BJ (cell line): Measurements from ENCODE around the gene AHNAK2. TPM values are rescaled to one million over a fixed set of nuclear protein-coding genes. Genes with fewer than 3 reads are reported as not detected.

Experiments used
- CTCF ChIA-PET: fragments of 350-600 bp; formaldehyde crosslinking; extraction: SDS; loops from one replicate; lab custom pipeline; 2021; ENCODE audit warnings: antibody characterized with exemption, inconsistent platforms; lab: Yijun Ruan, JAX
- POLR2A ChIA-PET: fragments of 300-600 bp; sonication (Branson Sonifier 250); formaldehyde crosslinking; extraction: SDS; loops from one replicate; lab custom pipeline; 2021; ENCODE audit warnings: antibody characterized with exemption; lab: Charles Lee
- DNase-seq: peaks from one replicate; pipeline ENCODE4 v3.0.0-alpha.2; 2011; ENCODE audit warnings: low read depth
- H3K27me3 ChIP-seq: 2 replicates; pipeline ENCODE4 v1.6.0; 2011; ENCODE audit warnings: low read length; ENCODE audit not compliant: control insufficient read depth, insufficient read depth
- H3K36me3 ChIP-seq: 2 replicates; pipeline ENCODE4 v1.5.1; 2011; ENCODE audit warnings: low read length; ENCODE audit not compliant: control insufficient read depth, insufficient read depth
- H3K4me3 ChIP-seq: 2 replicates; pipeline ENCODE4 v1.5.1; 2011; ENCODE audit warnings: low read depth, mild to moderate bottlenecking, control low read depth, low read length
- CTCF ChIP-seq: IDR thresholded peaks from 2 replicates; pipeline ENCODE4 v1.5.1; 2011; ENCODE audit warnings: low read depth, mild to moderate bottlenecking, control low read depth, inconsistent platforms, low read length, moderate library complexity; ENCODE audit not compliant: insufficient read depth
- polyA plus RNA-seq: library from polyadenylated mRNA; depleted of rRNA; stranded (reverse); fragments of >200 nt; gene quantifications from 2 replicates; pipeline ENCODE4 v1.2.3, GENCODE V29; 2011

The AHNAK2 gene
- polyA plus RNA-seq, 1 experiment: 6.5 TPM

DNA sequence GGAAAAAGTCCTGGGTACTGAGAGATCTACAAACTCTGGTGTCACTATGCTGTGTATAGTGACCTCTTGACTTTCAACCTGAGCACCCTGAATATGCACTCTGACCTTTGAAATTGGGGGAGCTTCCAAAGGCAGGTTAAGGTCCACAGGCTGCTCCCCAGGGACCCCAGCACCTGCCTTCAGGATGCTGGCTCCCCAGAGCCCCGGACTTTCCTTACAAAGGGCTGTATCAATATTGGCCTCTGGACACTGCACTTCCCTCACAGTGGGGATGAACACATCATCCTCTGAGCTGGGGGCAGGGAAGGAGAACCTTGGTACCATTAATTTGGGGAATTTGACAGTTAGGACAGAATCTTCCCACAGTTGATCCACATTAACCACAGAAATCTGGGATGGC lies 39.2 kb downstream of the AHNAK2 start:
- ChIA-PET POLR2A (no interaction called here), CTCF (interaction anchor here (1.2 to 2.1 kb wide), 4 partner anchors 10 to 125 kb away, joined by 3 to 5 read pairs (median 4); no protein-coding TSS in a partner anchor)
- H3K4me3 ChIP-seq: no peak overlapping the region
- peaks cover 3% of the 10 kb centered on the region; the same call in 1 of the 2 replicates for H3K27me3 ChIP-seq
- H3K36me3 ChIP-seq: peaks cover 2% of the 10 kb centered on the region; the same call in 1 of the 2 replicates
- no peak for DNase-seq
- TF ChIP-seq CTCF: no peak

GRCh38 chr14:104938436-104938835 lies 39.7 kb downstream of the AHNAK2 start:
- Histone ChIP-seq H3K27me3 (peaks cover 3% of the 10 kb centered on the region; the same call in 1 of the 2 replicates), H3K4me3 (no peak overlapping the region), H3K36me3 (peaks cover 2% of the 10 kb centered on the region; the same call in 1 of the 2 replicates)
- no peak for TF ChIP-seq CTCF
- no peak for DNase-seq
- ChIA-PET POLR2A (no interaction called here), CTCF (interaction anchor here (1.2 to 6.2 kb wide), 4 partner anchors 13 to 125 kb away, joined by 3 to 42 read pairs (median 4); no protein-coding TSS in a partner anchor)

GRCh38 chr14:104937694-104938365 lies 40.3 kb downstream of the AHNAK2 start:
- Histone ChIP-seq H3K4me3 (no peak overlapping the region), H3K27me3 (peaks cover 3% of the 10 kb centered on the region; the same call in 1 of the 2 replicates), H3K36me3 (peaks cover 2% of the 10 kb centered on the region; the same call in 1 of the 2 replicates)
- ChIA-PET CTCF (interaction anchor here (1.2 to 6.2 kb wide), 4 partner anchors 14 to 126 kb away, joined by 3 to 42 read pairs (median 4); no protein-coding TSS in a partner anchor), POLR2A (interaction anchor here (0.7 kb wide), 1 partner anchor 22 kb away, joined by 4 read pairs; no protein-coding TSS in a partner anchor)
- TF ChIP-seq CTCF: no peak
- no peak for DNase-seq

- no peak for DNase-seq
- ChIA-PET POLR2A (interaction anchor here (0.7 kb wide), 1 partner anchor 21 kb away, joined by 4 read pairs; no protein-coding TSS in a partner anchor), CTCF (interaction anchor here (0.8 to 6.2 kb wide), 3 partner anchors 14 to 109 kb away, joined by 3 to 42 read pairs (median 3); no protein-coding TSS in a partner anchor)
- no peak overlapping the region for H3K4me3 ChIP-seq
- peaks cover 3% of the 10 kb centered on the region; the same call in 1 of the 2 replicates for H3K27me3 ChIP-seq
- peaks cover 2% of the 10 kb centered on the region; the same call in 1 of the 2 replicates for H3K36me3 ChIP-seq
- TF ChIP-seq CTCF: no peak
Measured at GRCh38 chr14:104937161-104937560, 41.0 kb downstream of the AHNAK2 start.
